OCI-LY1 (cell line): ENCODE measurements around the gene CYP4A22.
"Not testable (repeated sequence)": the region's sequence is repeated elsewhere in the genome, so short reads cannot be mapped to it uniquely, and the experiment has no call there.

ENCODE experiments used
- H2AFZ ChIP-seq: fragments of 200-600 bp; sonication (generic), shearing (Covaris generic); 2 replicates; pipeline ENCODE4 v1.6.0; 2014; ENCODE audit warnings: antibody characterized with exemption, mild to moderate bottlenecking, low read length
- H3F3A ChIP-seq: fragments of 200-600 bp; sonication (generic), shearing (Covaris generic); 2 replicates; pipeline ENCODE4 v1.6.0; 2014; ENCODE audit warnings: mild to moderate bottlenecking, antibody characterized with exemption, low read length, moderate library complexity; ENCODE audit not compliant: insufficient read depth
- H3K27ac ChIP-seq: fragments of 200-600 bp; sonication (generic); 2 replicates; pipeline ENCODE4 v1.5.1; 2014; ENCODE audit warnings: low read length, mixed run types, mild to moderate bottlenecking, low read depth; ENCODE audit not compliant: poor library complexity, severe bottlenecking
- H3K27me3 ChIP-seq: fragments of 200-600 bp; sonication (generic); 2 replicates; pipeline ENCODE4 v1.6.0; 2014; ENCODE audit warnings: antibody characterized with exemption, mild to moderate bottlenecking, low read length, moderate library complexity; ENCODE audit not compliant: insufficient read depth
- H3K36me3 ChIP-seq: fragments of 200-600 bp; sonication (generic); 2 replicates; pipeline ENCODE4 v1.6.1; 2014; ENCODE audit warnings: mild to moderate bottlenecking, antibody characterized with exemption, low read length, moderate library complexity, mixed read lengths; ENCODE audit not compliant: insufficient read depth
- H3K4me1 ChIP-seq: fragments of 200-600 bp; sonication (generic); 2 replicates; pipeline ENCODE4 v1.5.1; 2014; ENCODE audit warnings: mild to moderate bottlenecking, low read length, moderate library complexity; ENCODE audit not compliant: insufficient read depth, severe bottlenecking
- H3K4me2 ChIP-seq: fragments of 200-600 bp; sonication (generic), shearing (Covaris generic); 2 replicates; pipeline ENCODE4 v1.6.1; 2014; ENCODE audit warnings: low read length
- H3K4me3 ChIP-seq: fragments of 200-600 bp; sonication (generic); 2 replicates; pipeline ENCODE4 v1.5.1; 2014; ENCODE audit warnings: low read length, low read depth, mild to moderate bottlenecking, mixed read lengths; ENCODE audit not compliant: poor library complexity, severe bottlenecking
- H3K79me2 ChIP-seq: fragments of 200-600 bp; shearing (Covaris generic); 2 replicates; pipeline ENCODE4 v1.6.1; 2016; ENCODE audit warnings: mixed run types, low read length, mixed read lengths; ENCODE audit not compliant: insufficient read depth
- H3K9ac ChIP-seq: fragments of 200-600 bp; sonication (generic), shearing (Covaris generic); 2 replicates; pipeline ENCODE4 v1.6.1; 2014; ENCODE audit warnings: mild to moderate bottlenecking, low read length, mixed read lengths
- H3K9me2 ChIP-seq: fragments of 200-600 bp; sonication (generic), shearing (Covaris generic); 2 replicates; pipeline ENCODE4 v1.6.1; 2014; ENCODE audit warnings: low read depth, mild to moderate bottlenecking, low read length, mixed read lengths
- H3K9me3 ChIP-seq: fragments of 200-600 bp; shearing (Covaris generic); 2 replicates; pipeline ENCODE4 v1.6.1; 2014; ENCODE audit warnings: low read length, mixed read lengths
- H4K20me1 ChIP-seq: fragments of 200-600 bp; sonication (generic), shearing (Covaris generic); 2 replicates; pipeline ENCODE4 v1.6.0; 2016; ENCODE audit warnings: mild to moderate bottlenecking, low read length; ENCODE audit not compliant: insufficient read depth
- CTCF ChIP-seq: fragments of 200-600 bp; sonication (generic), shearing (Covaris generic); IDR thresholded peaks from 2 replicates; pipeline ENCODE4 v1.5.1; 2017; ENCODE audit warnings: mild to moderate bottlenecking, antibody characterized with exemption, low read length, moderate library complexity, mixed read lengths
- EZH2 ChIP-seq: fragments of 200-600 bp; sonication (generic), shearing (Covaris generic); IDR thresholded peaks from 2 replicates; pipeline ENCODE4 v1.8.0; 2017; ENCODE audit warnings: borderline replicate concordance, mixed run types, mild to moderate bottlenecking, antibody characterized with exemption, low read length, moderate library complexity, mixed read lengths

The CYP4A22 gene

GRCh38 chr1:47191940-47192457, 54.8 kb downstream of the CYP4A22 start:
- Histone ChIP-seq H3K79me2 (no peaks in the 10 kb centered on the region), H3K4me2 (no peak overlapping the region), H3K9ac (no peak overlapping the region), H3F3A (no peaks in the 10 kb centered on the region), H3K36me3 (no peaks in the 10 kb centered on the region), H2AFZ (no peak overlapping the region), H3K9me3 (no peaks in the 10 kb centered on the region), H3K27ac (no peak overlapping the region), H3K27me3 (no peaks in the 10 kb centered on the region; the same call in 1 of the 2 replicates), H3K4me3 (no peak overlapping the region), H4K20me1 (no peaks in the 10 kb centered on the region), H3K9me2 (no peaks in the 10 kb centered on the region), H3K4me1 (no peaks in the 10 kb centered on the region)
- TF ChIP-seq CTCF, result no peak
- no peak for TF ChIP-seq EZH2

- TF ChIP-seq EZH2 (no peak), CTCF (peak; percentile 94)
- Histone ChIP-seq H3K4me1 (no peaks in the 10 kb centered on the region), H3K9me3 (no peaks in the 10 kb centered on the region), H3K27ac (no peak overlapping the region), H3K4me2 (no peak overlapping the region), H3K36me3 (no peaks in the 10 kb centered on the region), H3K9ac (no peak overlapping the region), H3K4me3 (no peak overlapping the region), H3F3A (no peaks in the 10 kb centered on the region), H3K79me2 (no peaks in the 10 kb centered on the region), H3K27me3 (no peaks in the 10 kb centered on the region; the same call in 1 of the 2 replicates), H2AFZ (no peak overlapping the region), H4K20me1 (no peaks in the 10 kb centered on the region), H3K9me2 (no peaks in the 10 kb centered on the region)
These were observed 55.5 kb downstream of the CYP4A22 start for GRCh38 chr1:47192458-47193384.

- H3K79me2 ChIP-seq, H3F3A ChIP-seq, H3K36me3 ChIP-seq, H3K4me1 ChIP-seq, H2AFZ ChIP-seq, H3K4me3 ChIP-seq, H3K9ac ChIP-seq, H3K9me3 ChIP-seq, H3K9me2 ChIP-seq, H3K4me2 ChIP-seq, H3K27ac ChIP-seq, H4K20me1 ChIP-seq, H3K27me3 ChIP-seq: not testable (repeated sequence)
These were observed 56.3 kb downstream of the CYP4A22 start for GRCh38 chr1:47193496-47193895.
